HEK293 (cell line): Measurements from ENCODE around the gene CCNT2.

Experiments
- CTCF ChIA-PET: fragments of 350-600 bp; formaldehyde crosslinking; extraction: SDS; loops from one replicate; lab custom pipeline; 2021; ENCODE audit warnings: antibody characterized with exemption; lab: Yijun Ruan, JAX
- POLR2A ChIA-PET: fragments of 300-600 bp; formaldehyde crosslinking; extraction: SDS; loops from one replicate; lab custom pipeline; 2020; ENCODE audit warnings: antibody characterized with exemption, inconsistent platforms; lab: Yijun Ruan, JAX
- H3K27ac ChIP-seq: fragments of 200-500 bp; sonication (Bioruptor generic); 2 replicates; pipeline ENCODE4 v1.5.1; 2014; ENCODE audit warnings: low read depth, low read length, control low read depth, inconsistent platforms; ENCODE audit errors: extremely low read depth
- H3K36me3 ChIP-seq, 2 experiments: fragments of 200-500 bp in 1 of 2; sonication (Bioruptor generic) in 1 of 2; 1 replicate in 1 of 2; 2 replicates in 1 of 2; pipeline ENCODE4 v1.5.1; 2014 to 2017; ENCODE audit warnings: inconsistent platforms in 2 of 2, low read length in 2 of 2; ENCODE audit not compliant: control insufficient read depth in 2 of 2, insufficient read depth in 1 of 2
- H3K4me1 ChIP-seq: fragments of 200-500 bp; sonication (Bioruptor generic); 2 replicates; pipeline ENCODE4 v1.5.1; 2014; ENCODE audit warnings: mild to moderate bottlenecking, low read length, inconsistent platforms; ENCODE audit not compliant: control insufficient read depth, insufficient read depth
- H3K4me3 ChIP-seq: 2 replicates; pipeline ENCODE4 v1.5.1; 2011; ENCODE audit warnings: low read depth, mild to moderate bottlenecking, control low read depth, low read length, moderate library complexity
- H3K9me3 ChIP-seq: fragments of 200-500 bp; sonication (Bioruptor generic); 2 replicates; pipeline ENCODE4 v1.5.1; 2014; ENCODE audit warnings: low read depth, low read length, inconsistent platforms; ENCODE audit not compliant: control insufficient read depth, insufficient read depth
- AEBP2 ChIP-seq: fragments of 450-650 bp; formaldehyde crosslinking; IDR thresholded peaks from 2 replicates; pipeline ENCODE4 v1.5.1; 2016; ENCODE audit warnings: missing biosample characterization, missing genetic modification characterization, borderline replicate concordance
- GFI1B ChIP-seq: fragments of 450-650 bp; formaldehyde crosslinking; IDR thresholded peaks from 2 replicates; pipeline ENCODE4 v1.5.1; 2016; ENCODE audit warnings: missing biosample characterization, missing genetic modification characterization
- PRDM6 ChIP-seq: fragments of 450-650 bp; formaldehyde crosslinking; IDR thresholded peaks from 2 replicates; pipeline ENCODE4 v1.5.1; 2017; ENCODE audit warnings: missing biosample characterization, missing genetic modification characterization
- TSHZ1 ChIP-seq: fragments of 450-650 bp; formaldehyde crosslinking; IDR thresholded peaks from 2 replicates; pipeline ENCODE4 v1.5.1; 2016; ENCODE audit warnings: missing biosample characterization, missing genetic modification characterization, borderline replicate concordance
- YY2 ChIP-seq: fragments of 450-650 bp; formaldehyde crosslinking; IDR thresholded peaks from 2 replicates; pipeline ENCODE4 v1.5.1; 2016; ENCODE audit warnings: missing biosample characterization, missing genetic modification characterization
- ZNF274 ChIP-seq, 2 experiments: fragments of 200-500 bp in 1 of 2; fragments of 450-650 bp in 1 of 2; sonication (Bioruptor generic) in 1 of 2; formaldehyde crosslinking in 1 of 2; IDR thresholded peaks; 2 replicates each; pipeline versions ENCODE4 v1.5.1 to v1.6.1; 2014 to 2016; ENCODE audit warnings: borderline replicate concordance in 1 of 2, inconsistent platforms in 1 of 2, low read length in 1 of 2, missing biosample characterization in 1 of 2, missing genetic modification characterization in 1 of 2
- ZNF362 ChIP-seq: fragments of 450-650 bp; formaldehyde crosslinking; IDR thresholded peaks from 2 replicates; pipeline ENCODE4 v1.5.1; 2016; ENCODE audit warnings: missing biosample characterization, missing genetic modification characterization
- ZNF530 ChIP-seq: fragments of 450-650 bp; formaldehyde crosslinking; IDR thresholded peaks from 2 replicates; pipeline ENCODE4 v1.5.1; 2016; ENCODE audit warnings: low read depth, missing biosample characterization, missing genetic modification characterization
- ZNF621 ChIP-seq: fragments of 450-650 bp; formaldehyde crosslinking; IDR thresholded peaks from 2 replicates; pipeline ENCODE4 v1.5.1; 2017; ENCODE audit warnings: missing biosample characterization, missing genetic modification characterization
- ZNF692 ChIP-seq: fragments of 450-650 bp; formaldehyde crosslinking; IDR thresholded peaks from 2 replicates; pipeline ENCODE4 v1.5.1; 2016; ENCODE audit warnings: missing biosample characterization, missing genetic modification characterization
- ZNF707 ChIP-seq: fragments of 450-650 bp; formaldehyde crosslinking; IDR thresholded peaks from 2 replicates; pipeline ENCODE4 v1.5.1; 2016; ENCODE audit warnings: missing biosample characterization, missing genetic modification characterization
- ZNF768 ChIP-seq: fragments of 450-650 bp; formaldehyde crosslinking; IDR thresholded peaks from 2 replicates; pipeline ENCODE4 v1.5.1; 2018; ENCODE audit warnings: missing biosample characterization, mild to moderate bottlenecking, missing genetic modification characterization
- ZNF776 ChIP-seq: fragments of 450-650 bp; formaldehyde crosslinking; IDR thresholded peaks from 2 replicates; pipeline ENCODE4 v1.5.0; 2017; ENCODE audit warnings: missing biosample characterization, missing genetic modification characterization, borderline replicate concordance
- ZNF792 ChIP-seq: fragments of 450-650 bp; formaldehyde crosslinking; IDR thresholded peaks from 2 replicates; pipeline ENCODE4 v1.5.1; 2016; ENCODE audit warnings: missing biosample characterization, missing genetic modification characterization

The CCNT2 gene

GRCh38 chr2:134934641-134935040, 16.0 kb downstream of the CCNT2 start:
- Histone ChIP-seq H3K27ac (no peak overlapping the region), H3K4me3 (no peak overlapping the region)
- CTCF ChIA-PET, result no interaction called here

GRCh38 chr2:134936691-134937090, 18.1 kb downstream of the CCNT2 start:
- Histone ChIP-seq H3K36me3 (peaks cover 35 to 53% of the 10 kb centered on the region in 2 experiments), H3K9me3 (no peaks in the 10 kb centered on the region), H3K27ac (no peak overlapping the region), H3K4me3 (no peak overlapping the region), H3K4me1 (peaks cover 3% of the 10 kb centered on the region)
- CTCF ChIA-PET, result no interaction called here
- POLR2A ChIA-PET, result no interaction called here
- no peak for TF ChIP-seq ZNF274 (IDR thresholded peaks at IDR 0.05; ENCODE audit: low read length)
- TF ChIP-seq ZNF274 (tag by site-specific recombination; IDR thresholded peaks at IDR 0.05; ENCODE audit: borderline replicate concordance), result no peak
- TF ChIP-seq ZNF692 (tag by site-specific recombination), result no peak
- 0 out of 2 replicates have a peak, but pooled peaks have one; percentile 12 for TF ChIP-seq PRDM6 (tag by site-specific recombination)
- TF ChIP-seq ZNF530 (tag by site-specific recombination), result no peak

More at GRCh38 chr2:134934641-134935040, 16.0 kb downstream of the CCNT2 start:
- POLR2A ChIA-PET, result no interaction called here
- H3K9me3 ChIP-seq, result no peaks in the 10 kb centered on the region
- TF ChIP-seq ZNF776 (tag by site-specific recombination), result no peak
- TF ChIP-seq GFI1B (tag by site-specific recombination), result no peak
- TF ChIP-seq YY2 (tag by site-specific recombination), result no peak
- TF ChIP-seq AEBP2 (tag by site-specific recombination), result no peak
- no peak for TF ChIP-seq ZNF621 (tag by site-specific recombination)
- no peak for TF ChIP-seq TSHZ1 (tag by site-specific recombination)
- TF ChIP-seq ZNF362 (tag by site-specific recombination), result no peak
- no peak for TF ChIP-seq ZNF792 (tag by site-specific recombination)
- no peak for TF ChIP-seq ZNF530 (tag by site-specific recombination)
- no peak for TF ChIP-seq ZNF707 (tag by site-specific recombination)
- no peak for TF ChIP-seq ZNF768
- H3K4me1 ChIP-seq, result peaks cover 3% of the 10 kb centered on the region
- peaks cover 22 to 37% of the 10 kb centered on the region in 2 experiments for H3K36me3 ChIP-seq
